ENCODE results near the gene SYNGAP1.

SYNGAP1 gene

GRCh38 chr6:33390767-33391277, 29.0 kb upstream of the SYNGAP1 start:
- no peak for TF ChIP-seq CTCF (IDR thresholded peaks at IDR 0.05; ENCODE audit: low read depth, low read length, missing control alignments)
- peak overlapping the region; percentile 20 for H3K4me3 ChIP-seq (ENCODE audit: low read depth, low read length)
- H3K36me3 ChIP-seq (replicated peaks), result no peaks in the 10 kb centered on the region
- in situ Hi-C loops (cut with HindIII; ENCODE audit: low pct_ligation_motif_present, low sequenced_read_pairs), result no loop called here
- no peaks in the 10 kb centered on the region for H3K27me3 ChIP-seq (replicated peaks)
- no peak for DNase-seq
- H3K27ac ChIP-seq, result peak overlapping the region; percentile 55

- TF ChIP-seq CTCF (IDR thresholded peaks at IDR 0.05; ENCODE audit: low read depth, low read length, missing control alignments), result peak; percentile 98
- H3K36me3 ChIP-seq (replicated peaks), result no peaks in the 10 kb centered on the region
- H3K4me3 ChIP-seq (ENCODE audit: low read depth, low read length), result peak within 1 kb of the TSS; percentile 97
- H3K27me3 ChIP-seq (replicated peaks), result no peaks in the 10 kb centered on the region
- peak; percentile 100 for DNase-seq
- peak within 1 kb of the TSS; percentile 73 for H3K27ac ChIP-seq
- in situ Hi-C loops (cut with HindIII; ENCODE audit: low pct_ligation_motif_present, low sequenced_read_pairs), result no loop called here
These were observed 28.5 kb upstream of the SYNGAP1 start, which contains the start of gene KIFC1 for GRCh38 chr6:33391278-33391921. Gene KIFC1, plus strand, starts transcription at chr6:33391823. Its CDS starts 163 bp downstream, at chr6:33391986.

DNA sequence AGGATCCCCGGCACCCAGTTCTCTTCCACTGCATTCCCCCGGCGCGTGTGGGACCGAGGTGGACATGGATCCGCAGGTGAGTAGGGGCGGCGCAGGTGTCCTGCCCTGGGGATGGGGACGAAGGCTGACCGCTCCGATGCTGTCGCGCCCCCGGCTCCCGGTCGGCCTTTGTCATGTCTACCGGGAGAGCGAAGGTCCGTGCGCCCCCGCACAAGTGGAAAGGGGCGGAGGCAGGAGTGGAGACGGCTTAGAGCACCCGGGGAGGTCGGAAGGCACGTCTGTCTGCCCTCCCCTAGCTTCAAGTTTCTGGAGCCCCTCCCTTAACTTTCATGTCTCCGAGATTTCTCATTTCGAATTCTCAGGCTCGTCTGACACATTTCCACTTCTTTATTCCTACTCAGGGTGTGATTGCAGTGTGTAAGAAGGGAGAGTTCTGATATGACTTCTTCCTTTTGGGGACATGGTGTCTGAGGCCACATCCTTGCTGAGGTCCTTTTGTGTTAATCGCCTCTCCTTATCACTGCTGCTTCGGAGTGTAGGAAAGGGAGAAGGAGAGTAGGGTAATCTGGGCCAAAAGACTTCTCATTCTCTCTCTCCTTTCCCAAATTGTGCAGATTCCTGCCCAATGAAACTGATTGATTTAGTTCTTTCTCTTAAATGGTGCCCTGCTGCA, 27.8 kb upstream of the SYNGAP1 start:
- in situ Hi-C loops (cut with HindIII; ENCODE audit: low pct_ligation_motif_present, low sequenced_read_pairs), result no loop called here
- peak overlapping the region; percentile 73 for H3K27ac ChIP-seq
- H3K4me3 ChIP-seq (ENCODE audit: low read depth, low read length), result peak overlapping the region; percentile 97
- H3K36me3 ChIP-seq (replicated peaks), result no peaks in the 10 kb centered on the region
- no peaks in the 10 kb centered on the region for H3K27me3 ChIP-seq (replicated peaks)
- DNase-seq, result no peak
- TF ChIP-seq CTCF (IDR thresholded peaks at IDR 0.05; ENCODE audit: low read depth, low read length, missing control alignments), result no peak

GRCh38 chr6:33392595-33392948, 27.3 kb upstream of the SYNGAP1 start:
- H3K27ac ChIP-seq, result peak overlapping the region; percentile 73
- H3K4me3 ChIP-seq (ENCODE audit: low read depth, low read length), result peak overlapping the region; percentile 97
- TF ChIP-seq CTCF (IDR thresholded peaks at IDR 0.05; ENCODE audit: low read depth, low read length, missing control alignments), result no peak
- no peaks in the 10 kb centered on the region for H3K27me3 ChIP-seq (replicated peaks)
- DNase-seq, result no peak
- H3K36me3 ChIP-seq (replicated peaks), result no peaks in the 10 kb centered on the region
- in situ Hi-C loops (cut with HindIII; ENCODE audit: low pct_ligation_motif_present, low sequenced_read_pairs), result no loop called here

GRCh38 chr6:33392979-33393378, 26.9 kb upstream of the SYNGAP1 start:
- peak overlapping the region; percentile 73 for H3K27ac ChIP-seq
- no peak for DNase-seq
- no peaks in the 10 kb centered on the region for H3K36me3 ChIP-seq (replicated peaks)
- in situ Hi-C loops (cut with HindIII; ENCODE audit: low pct_ligation_motif_present, low sequenced_read_pairs), result no loop called here
- H3K27me3 ChIP-seq (replicated peaks), result no peaks in the 10 kb centered on the region
- peak overlapping the region; percentile 97 for H3K4me3 ChIP-seq (ENCODE audit: low read depth, low read length)
- no peak for TF ChIP-seq CTCF (IDR thresholded peaks at IDR 0.05; ENCODE audit: low read depth, low read length, missing control alignments)

Data from brain microvascular endothelial cell (primary cell).